ENCODE measurements around the gene ATRN.

- TF ChIP-seq CTCF (conservative IDR thresholded peaks at IDR 0.05; ENCODE audit: low read depth in 2 of 2) (peak in 1 of 2 experiments; percentile 22; a peak in 2 of 4 replicates), EZH2phosphoT487 (IDR thresholded peaks at IDR 0.05; ENCODE audit: unreplicated experiment) (no peak), ZNF114 (CRISPR knock-in tag; IDR thresholded peaks at IDR 0.05) (no peak), POLR2AphosphoS5 (IDR thresholded peaks at IDR 0.05; ENCODE audit: low read depth) (no peak), ETS1 (IDR thresholded peaks at IDR 0.05) (no peak), CREB1 (CRISPR knock-in tag; IDR thresholded peaks at IDR 0.05; ENCODE audit: low read depth) (no peak), EZH2 (IDR thresholded peaks at IDR 0.05; ENCODE audit: low read depth, unreplicated experiment) (no peak), JUNB (IDR thresholded peaks at IDR 0.05; ENCODE audit: unreplicated experiment) (no peak), NANOG (IDR thresholded peaks at IDR 0.05; ENCODE audit: borderline replicate concordance) (no peak)
Observed at GRCh38 chr20:3612795-3613572, 142.2 kb downstream of the ATRN start.
